ENCODE data around the gene CELA1.
"Not testable (repeated sequence)": the region's sequence is repeated elsewhere in the genome, so short reads cannot be mapped to it uniquely, and the experiment has no call there.

The CELA1 gene

DNA sequence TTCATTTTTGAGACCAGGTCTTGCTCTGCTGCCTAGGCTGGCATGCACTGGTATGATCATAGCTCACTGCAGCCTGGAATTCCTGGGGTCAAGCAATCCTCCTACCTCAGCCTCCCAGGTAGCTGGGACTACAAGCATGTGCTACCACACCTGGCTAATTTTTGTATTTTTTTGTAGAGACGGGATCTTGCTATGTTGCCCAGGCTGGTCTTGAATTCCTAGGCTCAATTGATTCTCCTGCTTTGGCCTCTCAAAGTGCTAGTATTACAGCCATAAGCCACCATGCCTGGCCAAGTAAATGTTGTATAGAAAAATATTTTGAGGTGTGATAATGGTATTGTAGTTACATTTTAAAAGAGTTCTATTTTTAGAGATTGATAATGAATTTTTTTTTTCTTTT is 35.1 kb downstream of the CELA1 start:
- TF ChIP-seq, protein P1, sequence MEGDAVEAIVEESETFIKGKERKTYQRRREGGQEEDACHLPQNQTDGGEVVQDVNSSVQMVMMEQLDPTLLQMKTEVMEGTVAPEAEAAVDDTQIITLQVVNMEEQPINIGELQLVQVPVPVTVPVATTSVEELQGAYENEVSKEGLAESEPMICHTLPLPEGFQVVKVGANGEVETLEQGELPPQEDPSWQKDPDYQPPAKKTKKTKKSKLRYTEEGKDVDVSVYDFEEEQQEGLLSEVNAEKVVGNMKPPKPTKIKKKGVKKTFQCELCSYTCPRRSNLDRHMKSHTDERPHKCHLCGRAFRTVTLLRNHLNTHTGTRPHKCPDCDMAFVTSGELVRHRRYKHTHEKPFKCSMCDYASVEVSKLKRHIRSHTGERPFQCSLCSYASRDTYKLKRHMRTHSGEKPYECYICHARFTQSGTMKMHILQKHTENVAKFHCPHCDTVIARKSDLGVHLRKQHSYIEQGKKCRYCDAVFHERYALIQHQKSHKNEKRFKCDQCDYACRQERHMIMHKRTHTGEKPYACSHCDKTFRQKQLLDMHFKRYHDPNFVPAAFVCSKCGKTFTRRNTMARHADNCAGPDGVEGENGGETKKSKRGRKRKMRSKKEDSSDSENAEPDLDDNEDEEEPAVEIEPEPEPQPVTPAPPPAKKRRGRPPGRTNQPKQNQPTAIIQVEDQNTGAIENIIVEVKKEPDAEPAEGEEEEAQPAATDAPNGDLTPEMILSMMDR (IDR thresholded peaks at IDR 0.05; ENCODE audit: insufficient read depth, missing control alignments), result no peak
- DNase-seq (ENCODE audit: insufficient read length, low spot score), result no peak
- no peak for FAIRE-seq

DNA sequence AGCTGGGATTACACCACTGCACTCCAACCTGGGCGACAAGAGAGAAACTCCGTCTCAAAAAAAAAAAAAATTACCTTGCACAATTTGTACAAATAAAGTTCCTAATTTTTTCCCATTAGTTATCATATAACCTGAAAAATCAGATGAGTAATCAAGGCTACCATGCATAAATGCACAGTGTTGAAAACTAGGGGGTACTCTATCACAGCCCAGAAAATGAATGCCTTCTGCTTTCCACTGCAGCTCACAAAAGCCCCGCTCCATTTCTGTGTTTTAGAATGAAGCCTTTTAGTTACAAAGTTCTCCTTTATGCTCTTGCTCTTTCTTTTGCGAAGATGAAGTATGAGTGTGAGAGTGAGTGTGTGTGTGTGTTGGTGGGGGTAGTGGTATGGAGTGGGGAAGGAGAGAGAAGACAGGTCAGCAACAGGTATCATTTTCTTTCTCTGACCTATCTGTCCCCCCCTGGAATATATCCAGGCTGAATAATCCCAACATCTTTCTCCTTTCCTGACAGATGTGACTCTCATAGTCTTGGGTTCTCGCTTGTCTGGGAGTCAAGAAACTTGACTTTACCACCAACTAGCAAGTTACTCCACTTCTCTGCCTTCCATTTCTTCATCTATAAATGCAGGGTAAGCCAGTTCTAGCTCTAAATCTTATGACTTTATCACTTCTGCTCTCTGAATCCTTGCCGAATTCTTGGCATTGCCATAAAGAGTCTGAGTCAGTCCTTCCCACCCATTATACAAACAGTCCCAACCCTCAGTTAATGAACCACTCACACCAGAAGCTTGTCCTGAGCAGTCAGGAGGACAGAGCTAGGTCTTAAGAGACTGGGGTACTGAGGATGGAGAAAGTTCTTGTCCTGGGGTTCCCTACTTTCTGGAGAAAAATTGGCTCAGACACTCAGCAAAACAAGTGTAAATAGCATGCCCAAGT is 38.6 kb downstream of the CELA1 start:
- TF ChIP-seq, protein P1 (IDR thresholded peaks at IDR 0.05; ENCODE audit: insufficient read depth, missing control alignments), result no peak
- DNase-seq (ENCODE audit: insufficient read length, low spot score) (no peak), FAIRE-seq (no peak)

DNA sequence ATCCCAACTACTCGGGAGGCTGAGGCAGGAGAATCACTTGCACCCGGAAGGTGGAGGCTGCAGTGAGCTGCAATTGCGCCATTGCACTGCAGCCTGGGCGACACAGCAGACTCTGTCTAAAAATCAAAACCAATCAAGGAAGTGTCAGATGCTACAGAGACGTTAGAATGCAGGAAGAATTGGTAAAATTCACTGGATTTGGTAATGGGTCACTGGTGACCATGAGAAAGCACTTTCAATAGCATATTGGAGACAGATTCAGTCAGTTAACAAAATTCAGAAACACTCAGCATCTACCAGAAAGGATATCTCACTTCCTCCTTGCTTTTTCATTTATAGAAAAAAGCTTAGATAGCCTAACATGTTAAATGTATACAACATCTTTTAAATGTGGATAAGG is 40.0 kb downstream of the CELA1 start:
- TF ChIP-seq, protein P1 (IDR thresholded peaks at IDR 0.05; ENCODE audit: insufficient read depth, missing control alignments), result no peak
- FAIRE-seq (no peak), DNase-seq (ENCODE audit: insufficient read length, low spot score) (no peak)

DNA sequence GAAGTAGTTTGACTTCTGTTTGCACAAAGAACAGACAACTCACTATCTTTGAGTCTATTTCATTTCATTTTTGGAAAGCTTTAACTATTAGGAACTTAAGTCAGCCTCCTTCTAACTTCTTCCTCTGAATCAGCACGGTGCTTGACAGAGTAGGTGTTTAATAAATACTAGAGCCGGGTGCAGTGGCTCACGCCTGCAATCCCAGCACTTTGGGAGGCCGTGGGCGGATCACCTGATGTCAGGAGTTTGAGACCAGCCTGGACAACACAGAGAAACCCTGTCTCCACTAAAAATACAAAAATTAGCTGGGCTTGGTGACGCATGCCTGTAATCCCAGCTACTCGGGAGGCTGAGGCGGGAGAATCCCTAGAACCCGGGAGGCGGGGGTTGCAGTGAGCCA is 45.7 kb downstream of the CELA1 start:
- FAIRE-seq; DNase-seq (ENCODE audit: insufficient read length, low spot score): not testable (repeated sequence)

DNA sequence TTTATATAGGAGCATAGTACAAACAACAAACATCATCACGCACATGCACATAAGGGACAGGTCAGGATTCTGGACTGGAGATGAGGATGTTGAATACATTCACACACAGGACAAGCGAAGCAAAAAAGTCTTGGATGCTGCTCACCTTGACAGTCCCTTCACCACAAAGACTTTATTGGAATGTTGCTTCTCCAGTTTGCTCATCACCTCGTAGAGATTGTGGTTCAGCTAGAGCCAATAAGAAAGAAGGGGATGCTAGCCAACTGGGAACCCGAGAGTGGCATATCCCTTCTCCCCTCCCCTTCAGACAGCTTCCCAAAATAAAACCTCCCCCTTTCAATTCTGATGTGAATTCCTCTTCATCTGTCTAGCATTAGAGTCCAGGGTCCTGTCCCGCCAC is 50.8 kb downstream of the CELA1 start:
- FAIRE-seq (no peak), DNase-seq (ENCODE audit: insufficient read length, low spot score) (no peak)
- TF ChIP-seq, protein P1 (IDR thresholded peaks at IDR 0.05; ENCODE audit: insufficient read depth, missing control alignments), result no peak

DNA sequence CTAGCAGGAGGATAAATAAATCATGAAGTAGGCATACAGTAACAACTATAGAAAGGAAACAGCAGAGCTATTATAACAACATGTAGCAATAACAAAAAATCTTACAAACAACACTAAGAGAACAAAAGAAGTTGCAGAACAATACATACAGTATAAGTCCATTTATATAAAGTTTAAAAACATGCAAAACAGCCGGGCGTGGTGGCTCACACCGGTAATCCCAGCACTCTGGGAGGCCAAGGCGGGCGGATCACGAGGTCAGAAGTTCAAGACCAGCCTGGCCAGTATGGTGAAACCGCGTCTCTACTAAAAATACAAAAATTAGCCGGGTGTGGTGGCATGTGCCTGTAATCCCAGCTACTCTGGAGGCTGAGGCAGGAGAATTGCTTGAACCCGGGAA is 52.4 kb downstream of the CELA1 start:
- DNase-seq (ENCODE audit: insufficient read length, low spot score); FAIRE-seq: not testable (repeated sequence)

DNA sequence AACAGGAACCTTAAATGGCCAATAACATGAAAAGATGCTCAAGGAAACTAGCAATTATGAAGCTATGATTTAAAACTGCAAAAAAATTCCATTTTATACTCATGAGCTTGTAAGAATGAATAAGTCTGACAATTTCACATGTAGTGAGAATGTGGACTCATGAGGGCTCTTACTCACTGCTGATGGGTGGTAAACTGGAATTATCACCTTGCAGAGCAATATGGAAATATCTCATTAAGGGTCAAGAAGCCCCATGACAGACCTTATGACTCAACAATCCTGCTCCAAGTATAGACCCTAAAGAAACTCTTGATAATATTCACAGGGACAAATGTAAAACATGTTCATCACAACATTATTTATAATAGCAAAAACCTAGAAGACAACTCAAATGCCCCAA is 52.8 kb downstream of the CELA1 start:
- TF ChIP-seq, protein P1 (IDR thresholded peaks at IDR 0.05; ENCODE audit: insufficient read depth, missing control alignments), result no peak
- no peak for DNase-seq (ENCODE audit: insufficient read length, low spot score)
- no peak for FAIRE-seq

DNA sequence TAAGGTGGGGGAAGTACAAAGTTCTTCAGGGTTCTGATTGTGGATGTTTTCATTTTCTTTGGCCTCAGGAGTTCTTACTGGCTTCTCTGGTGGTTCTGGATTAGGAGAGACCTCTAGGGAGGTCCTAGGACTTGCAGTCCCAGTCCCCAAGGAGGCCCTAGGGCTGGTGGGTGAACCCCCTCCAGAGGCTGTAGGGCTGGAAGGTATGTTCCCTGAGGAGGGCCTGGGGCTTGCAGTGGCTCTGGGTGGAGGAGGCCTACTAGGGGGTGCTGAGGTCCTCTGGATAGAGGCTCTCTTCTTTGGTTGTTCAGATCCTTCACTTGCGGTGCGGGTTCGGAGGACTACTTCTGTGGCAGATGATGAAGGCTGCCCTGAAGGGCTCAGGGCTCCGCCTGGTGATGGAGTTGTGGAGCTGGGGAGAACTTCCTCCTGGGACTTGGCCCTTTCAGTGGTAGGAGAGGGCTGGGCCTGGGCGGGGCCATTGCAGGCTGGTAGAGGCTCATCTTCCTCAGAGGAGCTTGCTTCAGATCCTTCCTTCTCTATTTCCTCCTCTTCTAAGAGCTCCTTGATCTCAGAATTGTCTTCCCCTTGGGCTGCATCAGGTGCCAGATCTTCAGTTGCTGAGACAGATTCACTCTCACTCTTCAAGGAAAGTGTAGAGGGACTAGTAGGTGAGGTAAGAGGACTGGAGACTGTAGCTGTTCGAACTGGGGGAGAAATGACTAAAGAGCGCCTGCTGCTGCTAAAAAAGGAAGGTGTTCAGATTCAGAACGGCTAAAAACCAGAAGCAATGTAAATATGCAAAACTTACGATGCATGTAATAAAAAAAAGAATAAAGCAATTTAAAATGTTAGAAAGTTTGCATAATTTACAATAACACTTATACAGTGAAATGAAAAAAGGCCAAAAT is 54.6 kb downstream of the CELA1 start:
- DNase-seq (ENCODE audit: insufficient read length, low spot score); FAIRE-seq: not testable (repeated sequence)

Data from D721Med (cell line).